Suprapubic skin (tissue), 4 donors: Measurements from ENCODE around the gene LPGAT1. TPM values are rescaled to one million over a fixed set of nuclear protein-coding genes. Genes with fewer than 3 reads are reported as not detected.

Experiments used
- DNase-seq, 2 donors: peaks; one replicate each; pipeline ENCODE4 v3.0.0-alpha.2; 2019; ENCODE audit warnings: low spot score in 2 of 2
- H3K27ac ChIP-seq: fragments of 200-600 bp; sonication (generic); one replicate; pipeline ENCODE4 v1.5.1; 2019
- H3K27me3 ChIP-seq: fragments of 200-600 bp; sonication (generic); one replicate; pipeline ENCODE4 v1.5.1; 2019
- H3K36me3 ChIP-seq: fragments of 200-600 bp; sonication (generic); one replicate; pipeline ENCODE4 v1.5.1; 2019
- H3K4me1 ChIP-seq: fragments of 200-600 bp; sonication (generic); one replicate; pipeline ENCODE4 v1.5.1; 2019
- H3K4me3 ChIP-seq: fragments of 200-600 bp; sonication (generic); one replicate; pipeline ENCODE4 v1.5.1; 2019; ENCODE audit warnings: mild to moderate bottlenecking
- H3K9me3 ChIP-seq: fragments of 200-600 bp; sonication (generic); one replicate; pipeline ENCODE4 v1.5.1; 2019
- CTCF ChIP-seq, 2 donors: fragments of 200-600 bp in 1 of 2; fragments of 450-650 bp in 1 of 2; sonication (generic) in 1 of 2; IDR thresholded peaks; one replicate each; pipeline ENCODE4 v1.5.1; 2016 to 2019; ENCODE audit warnings: antibody characterized with exemption in 2 of 2, mild to moderate bottlenecking in 1 of 2, moderate library complexity in 1 of 2
- EP300 ChIP-seq: sonication (generic); formaldehyde crosslinking; IDR thresholded peaks from one replicate; pipeline ENCODE4 v1.6.1; 2017; ENCODE audit warnings: antibody characterized with exemption
- POLR2A ChIP-seq, 2 donors: fragments of 450-650 bp; IDR thresholded peaks; one replicate each; pipeline ENCODE4 v1.6.1; 2017; ENCODE audit warnings: antibody characterized with exemption in 2 of 2, mild to moderate bottlenecking in 2 of 2, moderate library complexity in 2 of 2
- POLR2AphosphoS5 ChIP-seq, 3 donors: sonication (generic); formaldehyde crosslinking; IDR thresholded peaks; one replicate each; pipeline ENCODE4 v1.6.1; 2017; ENCODE audit warnings: antibody characterized with exemption in 3 of 3
- WGBS: methylation state at CpG from one replicate; pipeline ENCODE4 v1.1.5; 2018; 5-methylcytosine and 5-hydroxymethylcytosine counted together
- total RNA-seq, 4 donors: library from RNA; depleted of rRNA; stranded (reverse); fragments of >200 nt; gene quantifications; one replicate each; pipeline ENCODE4 v1.1.0, GENCODE V29; 2016

LPGAT1 gene
- total RNA-seq, 4 donors from 2014 or later, result 15.8 to 26.2 (median 18.2) TPM

- 77% methylated on average over 9 of the region's 9 CpGs for WGBS
- Histone ChIP-seq H3K27me3 (no peaks in the 10 kb centered on the region), H3K27ac (no peak overlapping the region), H3K4me3 (no peak overlapping the region), H3K9me3 (no peaks in the 10 kb centered on the region), H3K36me3 (no peaks in the 10 kb centered on the region), H3K4me1 (peaks cover 3% of the 10 kb centered on the region)
- TF ChIP-seq CTCF (IDR thresholded peaks at IDR 0.05) (no peak), POLR2A (IDR thresholded peaks at IDR 0.05) (no peak), EP300 (no peak), POLR2AphosphoS5 (IDR thresholded peaks at IDR 0.05) (no peak)
- no peak for DNase-seq
These were observed 89.4 kb downstream of the LPGAT1 start for GRCh38 chr1:211741116-211741515.

DNA sequence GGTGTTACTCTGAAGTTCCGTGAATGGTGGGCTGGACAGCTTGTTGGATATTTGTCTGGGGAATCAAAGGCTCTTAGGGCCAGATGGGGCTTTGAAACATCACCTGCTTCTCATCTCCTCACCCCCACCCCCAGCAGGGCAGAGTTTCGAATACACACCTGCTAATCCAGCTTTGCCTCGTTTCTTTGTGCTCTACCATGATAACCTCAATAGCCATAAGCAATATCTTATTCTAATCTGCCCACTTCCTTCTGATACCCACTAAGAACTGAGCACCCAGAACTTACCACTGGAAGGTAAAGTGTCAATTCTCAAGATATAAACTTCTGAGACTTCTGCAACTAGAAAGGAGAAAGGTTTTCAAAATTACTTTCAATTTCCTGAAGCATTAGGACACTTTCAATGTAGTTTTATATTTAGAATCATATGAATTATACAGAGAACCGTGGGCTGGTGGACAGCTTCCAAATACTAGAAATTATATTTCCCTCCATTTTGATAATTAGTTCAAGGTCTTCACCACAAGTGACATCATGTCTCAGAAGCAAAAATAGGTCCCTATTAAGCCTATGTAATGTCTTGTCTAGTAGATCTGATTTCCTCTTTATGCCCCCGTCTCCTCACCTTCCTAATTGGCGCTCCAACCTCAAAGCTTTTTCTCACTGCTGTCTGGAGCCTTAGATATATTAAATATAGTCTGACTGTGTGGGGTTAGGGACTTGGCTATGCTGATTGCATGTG lies 90.7 kb downstream of the LPGAT1 start:
- no peaks in the 10 kb centered on the region for H3K9me3 ChIP-seq
- no peak for DNase-seq
- H3K27ac ChIP-seq, result no peak overlapping the region
- H3K4me3 ChIP-seq, result no peak overlapping the region
- TF ChIP-seq POLR2AphosphoS5 (IDR thresholded peaks at IDR 0.05) (no peak), CTCF (IDR thresholded peaks at IDR 0.05) (no peak), EP300 (no peak)
- H3K4me1 ChIP-seq, result peaks cover 15% of the 10 kb centered on the region
- H3K27me3 ChIP-seq, result no peaks in the 10 kb centered on the region
- H3K36me3 ChIP-seq, result no peaks in the 10 kb centered on the region
- WGBS, result 37% methylated on average over 5 of the region's 6 CpGs

GRCh38 chr1:211738691-211739301 lies 91.8 kb downstream of the LPGAT1 start:
- no peak for DNase-seq
- no peaks in the 10 kb centered on the region for H3K9me3 ChIP-seq
- TF ChIP-seq POLR2A (IDR thresholded peaks at IDR 0.05) (no peak), POLR2AphosphoS5 (IDR thresholded peaks at IDR 0.05) (no peak), EP300 (no peak), CTCF (IDR thresholded peaks at IDR 0.05) (no peak)
- peaks cover 22% of the 10 kb centered on the region for H3K4me1 ChIP-seq
- no peaks in the 10 kb centered on the region for H3K36me3 ChIP-seq
- no peak overlapping the region for H3K4me3 ChIP-seq
- no peak overlapping the region for H3K27ac ChIP-seq
- H3K27me3 ChIP-seq, result no peaks in the 10 kb centered on the region
- WGBS, result 66% methylated on average over 2 of the region's 2 CpGs

DNA sequence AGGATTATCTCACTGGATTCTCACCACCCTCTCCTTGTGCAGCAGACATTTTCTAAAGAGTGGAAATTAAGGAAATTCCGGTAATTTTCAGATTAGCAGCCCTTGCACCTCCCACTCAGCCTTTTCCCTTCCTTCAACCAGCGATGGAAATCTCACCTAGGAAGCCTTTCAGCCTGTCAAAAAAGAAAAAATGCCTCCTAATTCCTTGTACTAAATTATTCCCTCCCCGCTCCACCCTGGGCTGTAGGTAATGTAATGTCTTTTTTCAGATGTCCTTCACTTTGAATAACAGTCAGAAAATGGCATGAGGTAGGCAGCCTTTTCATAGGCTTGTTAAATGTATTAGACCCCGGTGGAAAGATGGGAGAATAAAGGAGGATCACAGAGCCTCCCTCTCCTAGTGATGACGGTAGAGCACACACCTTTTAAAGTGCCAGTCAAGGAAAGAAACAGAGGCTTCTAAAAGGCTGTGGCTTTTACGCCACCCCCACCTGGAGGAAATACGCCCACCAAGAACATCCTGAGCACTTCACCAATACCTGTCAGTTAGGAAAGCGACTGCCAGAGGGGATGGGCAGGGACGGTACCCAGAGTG lies 92.4 kb downstream of the LPGAT1 start:
- H3K27me3 ChIP-seq, result no peaks in the 10 kb centered on the region
- H3K27ac ChIP-seq, result no peak overlapping the region
- no peak for TF ChIP-seq CTCF (IDR thresholded peaks at IDR 0.05)
- TF ChIP-seq POLR2AphosphoS5 (IDR thresholded peaks at IDR 0.05), result no peak
- TF ChIP-seq EP300, result no peak
- no peak for TF ChIP-seq POLR2A (IDR thresholded peaks at IDR 0.05)
- 71% methylated on average over 9 of the region's 9 CpGs for WGBS
- no peaks in the 10 kb centered on the region for H3K36me3 ChIP-seq
- H3K4me3 ChIP-seq, result no peak overlapping the region
- no peaks in the 10 kb centered on the region for H3K9me3 ChIP-seq
- H3K4me1 ChIP-seq, result peaks cover 22% of the 10 kb centered on the region
- DNase-seq, result no peak
